Activated naive CD4-positive, alpha-beta T cell treated with anti-CD3 and anti-CD28 coated beads, Interleukin-2, amount 50 U/mL, for 24 hours (primary cell): ENCODE measurements around the gene HECTD3.
A peak's percentile ranks its signal among the peaks of the same experiment; 100 is the strongest.

Experiments used
- H3K27ac Mint-ChIP-seq: one replicate; pipeline ENCODE4 v1.8.0; 2021; ENCODE audit warnings: mild to moderate bottlenecking, mixed read lengths
- H3K27me3 Mint-ChIP-seq: one replicate; pipeline ENCODE4 v1.8.0; 2021; ENCODE audit warnings: mixed read lengths
- H3K36me3 Mint-ChIP-seq: one replicate; pipeline ENCODE4 v1.8.0; 2021; ENCODE audit warnings: mixed read lengths
- H3K4me1 Mint-ChIP-seq: one replicate; pipeline ENCODE4 v1.8.0; 2021; ENCODE audit warnings: mixed read lengths
- H3K4me3 Mint-ChIP-seq: one replicate; pipeline ENCODE4 v1.8.0; 2021; ENCODE audit warnings: mild to moderate bottlenecking, mixed read lengths
- H3K9me3 Mint-ChIP-seq: one replicate; pipeline ENCODE4 v1.8.0; 2021; ENCODE audit warnings: mixed read lengths

Gene HECTD3

DNA sequence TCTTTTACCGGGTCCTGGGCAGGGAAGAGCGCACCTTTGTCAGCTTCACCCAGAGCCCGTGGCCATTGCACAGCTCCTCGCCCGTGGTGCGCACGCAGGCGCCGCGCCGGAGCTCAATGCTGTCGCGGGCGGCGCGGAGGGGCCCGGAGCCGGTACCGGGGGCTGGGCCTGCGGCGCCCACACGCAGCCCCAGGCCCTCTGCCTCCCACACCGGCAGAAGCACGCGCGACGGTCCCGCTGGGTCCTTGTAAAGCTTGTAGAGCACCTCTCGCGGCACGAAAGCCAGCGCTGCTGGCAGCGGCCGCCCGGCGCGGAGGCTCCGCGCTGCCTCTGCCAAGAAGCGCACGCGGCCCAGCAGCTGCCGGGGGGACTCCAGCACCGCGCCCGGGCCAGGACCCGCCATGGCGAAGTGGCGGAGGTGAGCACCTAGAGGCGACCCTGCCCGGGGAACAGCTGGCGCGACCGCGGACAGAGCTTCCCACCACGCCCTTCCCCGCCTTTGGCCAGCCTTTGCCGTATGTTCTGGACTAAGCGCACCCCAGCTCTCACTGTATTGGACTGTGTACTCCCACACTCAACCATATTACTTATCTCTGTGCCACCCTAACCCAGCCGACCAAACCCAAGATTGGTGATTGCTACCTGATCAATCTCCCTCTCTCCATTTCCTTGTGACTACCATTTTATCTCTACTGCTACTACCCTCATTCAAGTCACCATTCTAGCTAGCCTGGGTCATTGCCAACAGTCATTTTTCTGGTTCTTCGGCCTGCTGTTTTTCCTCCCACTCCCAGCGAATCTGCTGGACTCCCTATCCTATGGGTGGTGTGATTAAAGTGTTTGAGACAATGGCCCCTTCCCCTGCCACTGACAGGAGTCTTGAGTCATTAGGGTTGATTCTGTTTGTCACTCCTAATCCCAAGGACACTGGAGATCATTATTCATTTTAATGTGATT lies at the start of gene HECTD3:
HECTD3 (minus strand) TSS at position 470 of the 957 bp plus-strand sequence; CDS start at position 403, 67 bp downstream.
- peak within 1 kb of the TSS; percentile 87 for H3K27ac Mint-ChIP-seq
- peak within 1 kb of the TSS; percentile 86 for H3K4me3 Mint-ChIP-seq
- peaks cover 15% of the 10 kb centered on the region for H3K36me3 Mint-ChIP-seq
- no peaks in the 10 kb centered on the region for H3K9me3 Mint-ChIP-seq
- peaks cover 52% of the 10 kb centered on the region for H3K4me1 Mint-ChIP-seq
- H3K27me3 Mint-ChIP-seq = no peaks in the 10 kb centered on the region

DNA sequence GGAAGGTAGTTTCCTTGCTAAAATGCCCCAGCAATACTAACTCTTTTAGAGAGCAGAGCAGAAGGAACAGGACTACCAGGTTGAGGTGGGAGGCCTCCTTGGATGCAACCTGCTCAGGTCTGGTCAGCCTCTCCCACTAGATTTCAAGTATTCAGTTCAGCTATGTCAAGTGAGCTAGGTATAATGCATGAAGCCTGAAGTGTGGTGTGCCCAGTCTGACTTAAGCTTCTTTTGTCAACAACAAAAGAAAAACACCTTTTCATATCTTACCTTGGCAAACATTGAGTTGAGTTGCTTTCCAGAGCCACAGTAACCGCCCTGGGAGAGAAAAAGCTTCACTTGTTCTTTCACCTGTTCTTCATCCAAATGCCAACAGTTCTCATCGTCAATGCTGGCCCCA lies 48.7 kb upstream of the HECTD3 start:
- Mint-ChIP-seq H3K27ac (no peak overlapping the region), H3K4me3 (no peak overlapping the region), H3K27me3 (no peaks in the 10 kb centered on the region), H3K4me1 (no peaks in the 10 kb centered on the region), H3K9me3 (no peaks in the 10 kb centered on the region), H3K36me3 (peaks cover 6% of the 10 kb centered on the region)

DNA sequence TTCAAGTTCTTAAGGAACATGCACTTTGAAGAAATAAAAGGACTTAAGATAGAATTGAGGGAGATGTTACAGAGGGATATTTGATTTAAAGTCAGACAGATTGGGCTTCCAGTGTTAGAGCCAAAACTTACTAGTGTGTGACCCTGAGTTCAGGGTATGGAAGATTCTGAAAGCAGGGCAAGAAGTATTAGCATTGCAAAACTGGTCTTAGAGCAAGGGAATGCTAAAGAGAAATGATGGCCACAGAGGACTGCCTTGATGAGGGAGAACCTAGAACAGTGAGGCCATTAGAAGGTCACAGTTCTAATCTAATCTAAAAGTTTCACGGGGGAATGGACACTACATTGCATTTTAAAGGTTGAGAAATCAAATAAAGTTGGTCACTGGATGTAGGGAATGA lies 46.4 kb upstream of the HECTD3 start:
- Mint-ChIP-seq H3K9me3 (no peaks in the 10 kb centered on the region), H3K4me1 (no peaks in the 10 kb centered on the region), H3K27me3 (no peaks in the 10 kb centered on the region), H3K27ac (no peak overlapping the region), H3K4me3 (no peak overlapping the region), H3K36me3 (peaks cover 6% of the 10 kb centered on the region)

DNA sequence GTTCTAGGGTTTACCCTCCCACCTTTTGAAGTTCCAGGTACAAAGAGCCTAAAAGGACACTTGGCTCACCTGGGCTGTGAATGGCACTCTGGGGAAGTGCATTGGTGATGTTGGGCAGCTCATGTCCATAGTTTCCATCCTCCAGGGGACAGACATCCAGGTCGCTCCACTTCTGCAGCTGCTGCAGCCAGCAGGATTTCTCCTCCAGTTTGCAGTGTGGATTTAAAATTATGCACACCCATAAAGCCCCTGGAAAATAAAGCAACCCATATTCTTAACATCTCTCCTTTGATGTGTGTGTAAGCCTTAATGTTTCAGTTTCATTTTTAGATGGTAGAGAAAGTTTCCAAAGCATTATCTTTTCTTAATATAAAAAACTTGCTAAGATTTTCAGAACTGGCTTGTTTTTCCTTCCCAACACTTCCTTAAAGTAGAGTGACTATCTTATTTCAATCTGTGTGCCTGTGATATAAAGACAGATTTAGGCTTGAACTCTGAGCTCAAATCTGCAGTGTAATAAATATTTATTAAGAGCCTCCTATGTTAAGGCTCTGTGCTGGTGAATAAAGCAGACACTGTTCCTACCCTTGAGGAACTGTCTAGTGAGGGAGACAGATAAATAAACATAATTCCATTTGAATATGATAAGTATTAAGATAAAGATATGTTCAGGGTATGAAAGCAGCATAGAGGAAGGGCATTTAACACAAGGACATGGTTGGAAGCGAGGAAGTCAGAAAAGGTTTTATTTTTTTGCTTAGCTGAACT lies 40.1 kb upstream of the HECTD3 start:
- H3K9me3 Mint-ChIP-seq = no peaks in the 10 kb centered on the region
- H3K4me1 Mint-ChIP-seq = peaks cover 21% of the 10 kb centered on the region
- H3K36me3 Mint-ChIP-seq = peaks cover 6% of the 10 kb centered on the region
- H3K4me3 Mint-ChIP-seq = peak overlapping the region; percentile 81
- no peaks in the 10 kb centered on the region for H3K27me3 Mint-ChIP-seq
- peak overlapping the region; percentile 88 for H3K27ac Mint-ChIP-seq

DNA sequence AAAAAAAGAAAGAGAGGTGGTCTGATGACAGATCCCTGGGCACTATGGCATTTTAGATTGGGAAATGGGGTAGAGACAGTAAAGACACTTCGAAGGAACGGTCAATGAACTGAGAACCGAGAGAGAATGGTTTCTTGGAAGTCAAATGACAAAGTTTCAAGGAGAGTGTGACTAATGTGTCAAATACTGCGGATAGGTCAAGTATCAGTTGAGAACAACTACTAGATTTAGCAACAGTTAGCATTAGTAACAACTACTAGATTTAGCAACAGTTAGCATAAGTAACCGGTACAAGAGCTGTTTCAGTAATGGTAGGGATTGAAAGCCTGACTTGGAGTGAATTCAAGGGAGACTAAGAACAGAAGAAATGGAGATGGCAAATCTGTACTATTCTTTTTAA lies 35.9 kb upstream of the HECTD3 start:
- Mint-ChIP-seq H3K4me1 (peaks cover 21% of the 10 kb centered on the region), H3K9me3 (no peaks in the 10 kb centered on the region)

DNA sequence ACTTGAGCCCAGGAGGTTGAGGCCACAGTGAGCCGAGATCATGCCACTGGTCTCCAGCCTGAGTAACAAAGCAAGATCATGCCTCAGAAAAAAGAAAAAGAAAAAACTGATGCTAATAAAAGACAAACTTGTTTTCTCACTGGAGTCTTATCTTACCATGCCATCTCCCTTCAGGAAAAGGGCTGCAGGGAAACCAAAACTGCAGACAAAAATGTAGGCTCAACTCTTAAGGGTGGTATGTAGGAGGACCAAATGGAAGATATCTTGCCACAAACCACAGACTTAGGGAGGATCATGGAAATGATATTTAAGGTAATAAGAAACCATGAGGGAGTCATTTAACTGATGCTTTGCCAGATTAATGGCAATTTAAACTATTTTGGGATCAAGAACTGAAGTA lies 33.8 kb upstream of the HECTD3 start:
- Mint-ChIP-seq H3K36me3 (peaks cover 6% of the 10 kb centered on the region), H3K4me3 (no peak overlapping the region), H3K9me3 (no peaks in the 10 kb centered on the region), H3K4me1 (peaks cover 5% of the 10 kb centered on the region), H3K27ac (no peak overlapping the region), H3K27me3 (no peaks in the 10 kb centered on the region)

More for the DNA sequence above, 35.9 kb upstream of the HECTD3 start:
- H3K4me3 Mint-ChIP-seq = no peak overlapping the region
- peaks cover 6% of the 10 kb centered on the region for H3K36me3 Mint-ChIP-seq
- no peak overlapping the region for H3K27ac Mint-ChIP-seq
- H3K27me3 Mint-ChIP-seq = no peaks in the 10 kb centered on the region

DNA sequence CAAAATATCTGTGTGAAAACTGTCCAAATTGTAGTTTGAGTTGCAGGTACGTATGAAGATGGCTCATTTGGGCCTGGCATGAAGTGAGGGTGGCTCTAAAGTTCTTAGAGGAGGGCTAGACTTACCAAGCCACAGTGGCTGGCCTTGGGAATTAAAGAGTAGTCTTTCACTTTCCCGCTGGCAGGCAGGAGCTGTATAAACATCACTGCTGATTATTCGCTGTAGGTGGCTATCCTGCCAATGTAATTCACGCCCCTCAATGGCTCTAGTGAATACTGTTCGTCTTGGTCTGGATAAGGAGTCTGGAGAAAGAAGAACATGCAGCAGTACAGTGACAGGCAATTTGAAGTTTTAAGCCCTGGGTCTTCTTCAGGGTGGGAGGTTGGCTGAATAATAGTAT lies 32.0 kb upstream of the HECTD3 start:
- Mint-ChIP-seq H3K4me1 (no peaks in the 10 kb centered on the region), H3K27me3 (no peaks in the 10 kb centered on the region), H3K4me3 (no peak overlapping the region), H3K9me3 (no peaks in the 10 kb centered on the region), H3K36me3 (peaks cover 9% of the 10 kb centered on the region), H3K27ac (no peak overlapping the region)

DNA sequence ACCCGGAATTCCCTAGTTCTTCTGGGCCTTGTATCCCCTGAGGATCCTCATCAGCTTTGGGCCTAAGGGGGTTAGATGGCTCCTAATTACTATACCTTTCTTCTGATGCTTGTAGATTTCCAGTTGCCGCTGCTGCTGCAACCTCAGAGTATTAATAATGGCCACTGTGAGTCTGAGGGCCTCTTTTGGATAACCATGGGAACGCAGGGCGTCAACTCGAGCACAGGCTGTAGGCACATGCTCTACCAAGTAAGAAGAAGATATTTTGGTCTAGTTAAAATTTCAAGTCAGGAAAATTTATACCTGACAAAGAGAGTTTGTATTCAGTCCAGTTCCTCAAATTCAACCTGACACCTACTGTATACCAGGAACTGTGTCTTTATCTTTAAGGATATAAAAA lies 29.2 kb upstream of the HECTD3 start:
- Mint-ChIP-seq H3K27ac (no peak overlapping the region), H3K4me1 (peaks cover 7% of the 10 kb centered on the region), H3K4me3 (no peak overlapping the region), H3K9me3 (no peaks in the 10 kb centered on the region), H3K36me3 (peaks cover 13% of the 10 kb centered on the region), H3K27me3 (no peaks in the 10 kb centered on the region)

DNA sequence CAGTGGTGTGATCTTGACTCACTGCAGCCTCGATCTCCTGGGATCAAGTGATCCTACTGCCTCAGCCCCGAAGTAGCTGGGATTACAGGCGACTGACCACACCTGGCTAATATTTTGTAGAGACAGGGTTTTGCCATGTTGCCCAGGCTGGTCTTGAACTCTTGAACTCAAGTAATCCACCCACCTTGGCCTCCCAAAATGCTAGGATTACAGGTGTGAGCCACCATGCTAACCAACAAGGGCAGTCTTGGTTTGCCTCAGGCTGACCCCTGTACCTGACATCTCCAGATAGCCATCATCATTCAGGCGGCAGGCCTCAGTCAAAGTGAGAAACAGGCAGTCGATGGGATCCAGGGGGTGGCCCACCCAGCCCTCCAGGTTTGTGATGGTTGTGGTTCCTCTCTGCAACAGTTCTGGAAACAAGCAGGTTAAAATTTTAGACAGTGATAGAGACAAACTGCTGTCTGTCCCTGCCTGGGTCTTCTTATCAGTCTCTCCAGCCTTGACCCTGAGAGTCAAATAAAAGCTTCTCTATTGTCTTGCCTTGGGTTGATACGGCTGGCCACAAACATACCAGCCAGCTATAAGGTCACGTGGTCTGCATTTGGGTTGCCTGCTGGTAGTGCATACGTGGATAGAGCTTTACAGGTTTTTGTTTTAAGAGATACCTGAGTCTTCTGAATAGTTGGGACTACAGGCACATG lies 27.7 kb upstream of the HECTD3 start:
- Mint-ChIP-seq H3K9me3 (no peaks in the 10 kb centered on the region), H3K27ac (no peak overlapping the region), H3K27me3 (no peaks in the 10 kb centered on the region), H3K4me3 (no peak overlapping the region), H3K36me3 (peaks cover 18% of the 10 kb centered on the region), H3K4me1 (peaks cover 7% of the 10 kb centered on the region)

DNA sequence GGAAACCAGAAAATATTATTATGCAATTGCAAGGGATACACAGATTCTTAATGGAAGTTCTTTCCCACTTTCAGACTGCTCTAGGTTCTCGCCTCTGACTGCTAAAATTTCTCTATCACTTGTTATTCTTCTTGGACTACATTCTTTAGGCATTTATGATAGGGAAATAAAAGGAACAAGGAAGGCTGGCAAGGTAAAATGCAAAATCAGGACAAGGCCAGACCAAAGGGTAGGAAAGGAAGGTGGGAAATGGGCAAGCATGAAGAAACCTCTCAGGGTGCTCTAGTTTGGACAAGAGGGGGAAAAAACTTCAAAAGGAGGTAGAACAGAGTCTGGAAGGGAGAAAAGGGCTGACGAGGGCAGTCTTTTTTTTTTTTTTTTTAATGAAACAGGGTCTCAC lies 27.1 kb upstream of the HECTD3 start:
- Mint-ChIP-seq H3K36me3 (peaks cover 16% of the 10 kb centered on the region), H3K27me3 (no peaks in the 10 kb centered on the region), H3K4me1 (peaks cover 11% of the 10 kb centered on the region), H3K9me3 (no peaks in the 10 kb centered on the region), H3K27ac (no peak overlapping the region), H3K4me3 (no peak overlapping the region)

DNA sequence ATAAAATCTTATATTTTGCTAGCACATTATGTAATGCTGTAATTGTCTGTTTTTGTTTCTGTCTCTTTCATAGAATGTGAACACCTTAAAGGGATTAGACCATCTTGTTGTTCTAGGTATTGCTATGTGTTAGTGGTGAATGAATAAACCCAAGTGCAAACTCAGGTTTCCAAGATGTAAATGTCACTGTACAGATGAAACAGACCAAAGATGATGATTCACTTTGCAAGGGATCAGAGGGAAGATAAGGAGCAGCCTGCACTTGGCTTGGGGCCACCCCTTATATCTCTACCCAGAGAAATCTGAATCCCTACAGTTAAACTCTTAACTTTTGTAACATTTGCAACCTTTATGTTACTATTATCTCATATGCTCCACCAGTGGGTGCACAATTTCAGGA lies 26.3 kb upstream of the HECTD3 start:
- H3K27me3 Mint-ChIP-seq = no peaks in the 10 kb centered on the region
- H3K36me3 Mint-ChIP-seq = peaks cover 14% of the 10 kb centered on the region
- no peak overlapping the region for H3K4me3 Mint-ChIP-seq
- no peak overlapping the region for H3K27ac Mint-ChIP-seq
- peaks cover 11% of the 10 kb centered on the region for H3K4me1 Mint-ChIP-seq
- H3K9me3 Mint-ChIP-seq = no peaks in the 10 kb centered on the region

DNA sequence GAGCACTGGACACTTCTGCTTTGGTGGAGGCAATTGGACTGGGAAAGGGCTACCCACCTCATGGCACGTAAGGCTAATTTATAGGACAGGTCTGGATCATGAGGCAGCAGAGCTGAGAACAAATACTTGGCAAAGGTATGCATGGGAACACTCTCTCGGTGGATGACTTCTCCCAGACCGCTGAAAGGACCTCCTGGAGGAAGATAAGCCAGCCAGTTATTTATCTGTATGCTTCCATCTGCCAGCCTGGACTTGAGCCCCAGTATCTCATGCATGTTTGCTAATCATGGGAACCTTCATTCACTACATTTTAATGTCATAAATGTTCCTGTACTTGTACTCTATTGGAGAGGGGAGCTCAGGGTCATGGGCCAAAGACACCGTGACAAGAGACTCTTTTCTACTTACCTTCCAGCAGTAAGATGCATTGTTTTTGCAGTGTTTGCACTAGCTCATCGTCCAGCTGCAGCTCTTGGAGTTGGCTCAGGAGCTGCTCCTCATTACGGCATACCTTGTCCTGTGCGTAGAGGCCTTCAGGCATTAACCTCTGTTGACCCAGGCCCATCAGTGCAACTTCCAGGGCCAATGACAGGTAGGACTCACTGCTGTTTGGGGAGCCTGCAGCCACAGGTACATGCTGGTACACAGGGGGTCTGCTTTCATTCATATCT lies 24.6 kb upstream of the HECTD3 start:
- no peak overlapping the region for H3K27ac Mint-ChIP-seq
- no peaks in the 10 kb centered on the region for H3K9me3 Mint-ChIP-seq
- no peaks in the 10 kb centered on the region for H3K27me3 Mint-ChIP-seq
- peaks cover 12% of the 10 kb centered on the region for H3K36me3 Mint-ChIP-seq
- peaks cover 11% of the 10 kb centered on the region for H3K4me1 Mint-ChIP-seq
- H3K4me3 Mint-ChIP-seq = no peak overlapping the region

DNA sequence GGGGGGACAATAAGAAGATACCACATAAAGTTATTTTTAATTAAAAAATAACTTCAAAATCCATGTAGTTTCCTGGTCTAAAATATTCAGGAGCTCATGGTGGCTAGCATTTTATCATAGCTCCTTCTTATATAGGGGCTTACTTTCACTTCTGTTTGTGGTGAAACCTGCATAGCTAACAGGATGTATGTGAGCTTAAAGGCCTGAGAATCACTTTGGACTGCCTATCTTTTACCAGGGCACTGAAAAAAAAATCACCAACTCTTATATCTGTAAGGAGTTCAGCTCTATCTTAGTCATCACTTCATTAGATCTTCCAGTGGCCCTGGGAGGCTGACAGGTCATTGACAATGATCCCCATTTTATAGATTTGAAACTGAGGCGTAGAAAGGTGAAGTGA lies 22.2 kb upstream of the HECTD3 start:
- H3K4me3 Mint-ChIP-seq = no peak overlapping the region
- no peaks in the 10 kb centered on the region for H3K9me3 Mint-ChIP-seq
- H3K27me3 Mint-ChIP-seq = no peaks in the 10 kb centered on the region
- peaks cover 11% of the 10 kb centered on the region for H3K36me3 Mint-ChIP-seq
- no peak overlapping the region for H3K27ac Mint-ChIP-seq
- peaks cover 11% of the 10 kb centered on the region for H3K4me1 Mint-ChIP-seq

DNA sequence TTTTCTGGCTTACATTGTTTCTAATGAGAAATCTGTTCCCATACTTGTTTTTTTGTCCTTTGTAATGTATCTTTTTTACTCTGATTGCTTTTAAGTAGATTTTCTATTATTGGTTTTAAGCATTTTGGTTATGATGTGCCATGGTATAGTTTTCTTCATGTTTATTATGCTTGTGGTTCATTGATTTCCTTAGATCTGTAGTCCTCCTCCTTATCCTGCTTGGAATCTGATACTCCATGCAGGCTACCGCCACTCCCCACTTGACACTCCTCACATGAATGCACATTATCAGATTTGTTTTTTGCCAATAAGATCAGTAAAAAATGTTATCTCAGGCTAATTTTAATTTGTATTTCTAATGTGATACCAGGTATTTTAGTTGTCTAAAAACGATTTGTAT lies 21.7 kb upstream of the HECTD3 start:
- Mint-ChIP-seq H3K4me1 (peaks cover 10% of the 10 kb centered on the region), H3K36me3 (peaks cover 8% of the 10 kb centered on the region), H3K9me3 (no peaks in the 10 kb centered on the region), H3K27ac (no peak overlapping the region), H3K4me3 (no peak overlapping the region), H3K27me3 (no peaks in the 10 kb centered on the region)

DNA sequence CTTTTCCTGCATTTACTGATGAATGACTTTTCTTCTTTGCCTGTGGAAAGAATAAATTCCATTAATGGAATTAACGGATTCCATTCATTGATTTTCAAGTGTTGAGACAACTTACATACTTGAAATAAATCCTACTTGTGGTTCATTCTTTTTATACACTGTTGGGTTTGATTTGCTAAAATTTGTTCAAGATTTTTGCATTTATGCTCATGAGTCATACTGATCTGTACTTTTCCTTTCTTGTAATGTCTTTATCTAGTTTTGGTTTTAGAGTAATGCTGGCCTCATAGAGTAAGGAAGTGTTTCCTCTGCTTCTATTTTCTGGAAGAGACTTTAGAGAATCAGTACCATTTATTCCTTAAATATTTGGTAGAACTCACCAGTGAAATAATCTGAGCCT lies 15.3 kb upstream of the HECTD3 start:
- Mint-ChIP-seq H3K4me1 (peaks cover 10% of the 10 kb centered on the region), H3K27ac (peak overlapping the region; percentile 47), H3K4me3 (no peak overlapping the region), H3K36me3 (no peaks in the 10 kb centered on the region), H3K27me3 (no peaks in the 10 kb centered on the region), H3K9me3 (no peaks in the 10 kb centered on the region)
